Stimulated activated naive CD4-positive, alpha-beta T cell (primary cell): ENCODE data around the gene AKT2.

Experiments
- DNase-seq, 6 experiments: peaks; one replicate each; lab custom pipeline; 2025; lab: John Stamatoyannopoulos, UW

AKT2 gene

DNA sequence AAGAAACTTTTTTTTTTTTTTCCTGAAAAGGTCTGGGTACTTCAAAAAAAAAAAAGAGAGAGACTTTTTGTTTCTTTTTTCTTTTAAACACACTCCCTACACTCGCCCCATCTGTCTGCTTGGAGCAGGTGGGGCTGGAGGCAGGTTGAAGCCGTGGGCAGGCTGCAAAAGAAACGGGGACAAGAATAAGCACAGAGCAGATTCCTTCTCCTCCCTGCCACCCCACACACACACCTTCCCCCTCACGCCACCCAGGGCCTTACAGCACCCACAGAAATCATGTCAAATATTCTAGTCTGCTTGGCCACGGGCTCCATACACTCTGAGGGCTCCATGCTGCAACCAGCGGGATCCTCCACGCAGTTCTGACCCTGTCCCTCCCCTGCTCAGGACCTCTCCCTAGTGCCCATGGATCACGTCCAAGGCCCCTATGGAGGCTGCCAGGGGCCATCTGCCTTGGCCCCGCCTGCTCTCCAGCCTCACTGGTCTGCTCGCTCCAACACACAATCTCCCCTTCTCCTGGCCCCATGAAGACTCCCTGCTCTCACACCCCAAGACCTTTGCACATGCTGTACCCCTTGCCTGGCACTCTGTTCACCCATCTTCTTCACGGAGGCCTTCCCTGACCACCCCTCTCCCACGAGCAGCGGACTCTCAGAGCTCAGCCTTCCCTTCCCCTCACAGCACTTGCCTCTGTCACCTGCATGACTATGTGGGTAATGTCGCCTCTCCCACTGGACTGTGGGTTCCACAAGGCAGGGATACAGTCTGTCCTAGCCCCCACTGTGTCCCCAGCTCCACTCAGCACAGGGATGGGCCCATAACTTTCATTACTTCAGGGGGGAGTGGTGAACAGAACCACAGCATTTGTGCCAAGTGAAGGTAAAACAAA lies 11.4 kb downstream of the AKT2 start:
- DNase-seq, result no peak

GRCh38 chr19:40272261-40272660 lies 12.9 kb downstream of the AKT2 start:
- DNase-seq, result no peak

DNA sequence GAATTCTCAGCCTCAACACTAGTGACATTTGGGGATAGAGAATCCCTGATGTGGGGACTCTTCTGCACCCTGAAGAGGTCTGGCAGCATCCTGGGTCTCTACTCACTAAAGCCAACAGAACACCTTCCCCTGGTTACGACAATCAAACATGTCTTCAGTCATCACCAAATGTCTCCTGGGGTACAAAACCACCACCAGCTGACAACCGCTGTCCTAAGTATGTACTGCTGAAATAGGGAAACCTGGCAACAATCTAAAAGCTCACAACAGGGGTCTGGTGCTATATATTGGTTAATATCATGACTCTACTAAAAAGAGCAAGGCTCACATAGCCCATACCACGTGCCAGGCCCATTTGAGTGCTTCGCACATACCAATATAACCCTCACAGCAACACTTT lies 13.4 kb downstream of the AKT2 start:
- DNase-seq, result no peak

DNA sequence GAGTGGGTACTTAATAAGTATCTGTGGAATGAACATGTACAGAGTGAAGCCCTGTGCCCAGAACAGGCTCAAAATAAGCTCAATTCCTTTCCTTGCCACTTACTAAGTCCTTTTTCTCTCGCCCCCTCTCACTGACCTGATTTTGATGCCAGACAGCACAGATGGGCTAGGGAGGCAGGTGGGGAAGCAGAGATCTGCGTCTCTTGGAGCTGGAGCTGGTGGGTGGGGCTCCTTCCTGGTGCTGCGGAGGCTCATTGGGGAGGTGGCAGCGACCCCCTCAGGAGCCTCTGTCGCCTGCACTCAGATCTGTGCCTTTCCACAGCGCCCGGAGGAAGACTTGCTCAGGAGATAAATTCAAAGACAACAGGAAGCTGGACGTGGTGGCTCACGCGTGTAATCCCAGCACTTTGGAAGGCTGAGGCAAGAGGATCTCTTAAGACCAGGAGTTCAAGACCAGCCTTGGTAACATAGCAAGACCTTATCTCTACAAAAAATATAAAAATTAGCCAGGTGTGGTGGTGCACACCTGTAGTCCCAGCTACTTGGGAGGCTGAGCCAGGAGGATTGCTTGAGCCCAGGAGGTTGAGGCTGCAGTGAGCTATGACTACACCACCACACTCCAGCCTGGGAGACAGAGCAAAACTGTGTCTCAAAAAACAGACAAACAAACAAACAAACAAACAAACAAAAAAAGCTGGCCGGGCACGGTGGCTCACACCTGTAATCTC lies 14.6 kb downstream of the AKT2 start:
- DNase-seq, result no peak

DNA sequence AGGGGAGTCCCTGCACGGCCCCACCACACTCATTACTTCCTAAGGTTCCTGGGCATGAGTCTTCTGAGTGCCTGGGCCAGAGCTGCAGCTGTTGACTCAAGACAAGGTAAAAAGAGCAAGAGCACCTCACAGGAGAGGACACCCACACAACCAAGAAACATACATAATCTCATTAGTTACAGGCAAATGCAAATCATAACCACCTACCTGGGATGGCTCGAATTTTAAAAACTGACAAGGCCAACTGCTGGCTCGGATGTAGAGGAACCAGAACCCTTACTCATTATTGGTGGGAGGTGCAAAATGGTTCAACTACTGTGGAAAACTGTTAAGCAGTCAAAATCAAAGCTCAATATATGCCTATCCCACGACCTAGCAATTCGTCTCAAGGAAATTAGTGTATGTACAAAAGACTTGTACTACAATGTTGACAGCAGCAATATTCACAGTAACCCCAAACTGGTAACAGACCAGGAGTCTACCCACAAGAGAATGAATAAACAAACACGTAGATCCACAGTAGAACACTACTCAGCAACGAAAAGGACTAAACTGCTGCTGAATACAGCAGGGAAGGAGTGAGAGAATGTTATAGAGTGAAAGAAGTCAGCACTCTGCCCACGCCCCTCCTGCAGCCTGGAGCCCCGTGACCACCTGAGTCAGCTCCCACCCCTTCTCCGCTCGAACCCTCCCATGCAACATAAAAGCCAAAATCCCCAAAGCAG lies 15.8 kb downstream of the AKT2 start:
- no peak for DNase-seq

DNA sequence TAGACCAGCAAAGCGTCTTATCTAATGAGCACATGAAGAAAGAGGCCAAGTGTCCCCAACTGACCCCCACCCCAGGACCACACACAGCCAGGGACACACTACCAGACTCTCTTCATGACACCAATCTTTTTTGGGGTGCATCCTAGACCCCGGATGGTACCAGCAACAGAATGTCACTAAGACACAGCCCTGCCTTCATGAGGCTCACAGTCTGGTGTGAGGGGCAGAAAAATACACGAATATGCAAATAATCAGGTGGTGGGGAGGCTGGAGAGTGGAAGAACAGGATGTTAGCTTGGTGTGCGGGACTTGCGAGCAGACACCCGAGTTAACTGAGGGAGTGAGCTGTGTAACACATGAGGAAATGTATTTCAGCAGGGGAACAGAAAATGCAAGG lies 17.5 kb downstream of the AKT2 start:
- DNase-seq, result no peak

DNA sequence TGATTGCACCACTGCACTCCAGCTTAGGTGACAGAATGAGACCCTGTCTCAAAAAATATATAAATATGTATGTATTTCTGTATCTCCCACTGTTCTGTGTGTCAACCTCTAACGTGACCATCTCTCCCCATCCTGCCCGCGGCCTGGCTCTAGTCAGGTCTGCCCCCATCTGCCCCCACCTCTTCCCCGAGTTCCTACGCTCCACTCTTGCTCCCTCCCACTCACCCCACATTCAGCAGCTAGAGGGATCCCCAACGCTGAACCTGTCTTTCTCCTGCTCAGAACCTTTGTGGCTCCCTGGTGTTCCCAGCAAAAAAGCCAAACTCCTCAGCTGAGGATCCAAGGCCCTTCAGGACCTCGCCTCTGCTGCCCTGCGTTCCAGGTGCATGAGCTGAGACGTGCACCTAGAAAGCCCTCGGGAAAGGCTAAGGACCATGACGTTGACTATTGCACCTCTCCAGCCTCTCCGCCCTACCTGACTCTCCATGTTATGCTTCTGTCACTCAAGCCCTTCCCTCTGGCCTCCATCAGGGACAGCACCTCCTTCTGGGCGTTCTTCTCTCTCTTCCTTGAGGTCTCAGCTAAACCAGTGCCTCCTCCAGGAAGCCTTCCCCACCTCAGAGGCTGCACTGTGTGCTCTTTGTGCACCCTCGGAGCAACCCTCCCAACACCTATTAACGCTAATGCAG lies 18.1 kb downstream of the AKT2 start:
- no peak for DNase-seq

DNA sequence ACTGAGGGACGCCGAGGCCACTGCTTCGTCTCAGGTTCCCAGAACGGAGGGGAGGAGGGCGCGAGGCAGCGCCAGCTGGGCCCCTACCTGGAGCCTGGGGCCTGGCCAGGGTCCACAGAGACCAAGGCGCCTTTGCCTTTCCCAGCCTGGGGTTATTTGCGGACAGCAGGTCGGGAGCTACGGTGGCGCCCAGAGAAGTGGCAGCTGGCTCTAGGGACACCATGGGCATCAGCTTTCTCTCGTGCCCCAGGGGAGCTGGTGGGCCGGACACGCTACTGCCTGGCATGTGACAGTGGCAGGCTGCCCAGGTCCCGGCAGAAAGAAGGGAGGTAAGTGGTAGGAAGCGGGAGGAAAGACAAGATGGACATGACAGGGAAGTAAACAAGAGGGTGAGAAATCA lies 19.0 kb downstream of the AKT2 start:
- DNase-seq, result no peak

DNA sequence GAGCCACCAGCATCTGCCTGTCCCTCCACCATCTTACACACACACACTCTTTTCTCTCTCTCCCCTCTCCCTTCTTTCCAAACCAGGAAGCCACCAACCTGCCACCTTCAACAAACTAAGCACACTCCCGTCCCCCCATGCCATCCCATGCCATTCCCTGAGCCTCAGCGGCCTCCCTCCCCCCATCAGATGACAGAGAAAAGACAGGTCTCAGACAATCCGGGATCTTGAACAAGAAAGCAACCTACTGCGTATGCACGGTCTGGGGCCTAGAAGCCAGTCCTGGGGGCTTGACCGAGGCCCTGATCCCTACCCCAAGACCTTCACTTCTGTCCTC lies 19.4 kb downstream of the AKT2 start:
- no peak for DNase-seq

GRCh38 chr19:40265055-40265762 lies 19.9 kb downstream of the AKT2 start:
- no peak for DNase-seq

DNA sequence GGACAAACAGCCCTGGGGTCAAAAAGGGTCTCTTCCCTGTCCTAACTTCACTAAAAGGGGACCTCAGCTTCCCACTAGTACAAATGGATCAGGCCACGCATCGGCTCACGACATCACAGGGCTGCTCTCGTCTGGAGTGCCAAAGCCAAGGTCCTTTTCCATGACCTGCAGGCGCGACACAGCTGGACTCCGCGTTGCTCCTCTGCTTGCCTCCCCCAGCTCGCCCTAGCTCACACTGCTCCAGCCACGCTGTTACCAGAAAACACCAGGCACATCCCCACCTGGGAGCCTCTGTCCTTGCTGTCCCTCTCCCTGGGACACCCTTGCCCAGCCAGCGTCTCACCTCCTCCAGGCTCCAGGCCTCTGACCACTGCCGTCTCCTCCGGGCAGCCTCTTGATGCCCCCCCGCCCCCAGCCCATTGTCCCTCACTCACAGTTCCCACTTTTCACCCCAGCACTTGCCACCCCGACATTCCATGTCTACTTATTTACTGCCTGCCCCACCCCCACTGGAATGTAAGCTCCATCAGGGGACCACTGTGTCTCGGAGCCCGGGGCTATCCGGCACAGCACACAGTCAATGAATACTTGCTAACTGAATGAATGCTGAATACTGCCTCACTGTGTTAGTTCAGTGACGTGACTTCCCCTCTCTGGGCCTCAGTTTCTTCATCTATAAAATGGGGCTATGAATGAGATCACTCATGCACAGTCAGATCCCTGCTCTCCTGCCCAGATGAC lies 20.7 kb downstream of the AKT2 start:
- DNase-seq, result no peak

DNA sequence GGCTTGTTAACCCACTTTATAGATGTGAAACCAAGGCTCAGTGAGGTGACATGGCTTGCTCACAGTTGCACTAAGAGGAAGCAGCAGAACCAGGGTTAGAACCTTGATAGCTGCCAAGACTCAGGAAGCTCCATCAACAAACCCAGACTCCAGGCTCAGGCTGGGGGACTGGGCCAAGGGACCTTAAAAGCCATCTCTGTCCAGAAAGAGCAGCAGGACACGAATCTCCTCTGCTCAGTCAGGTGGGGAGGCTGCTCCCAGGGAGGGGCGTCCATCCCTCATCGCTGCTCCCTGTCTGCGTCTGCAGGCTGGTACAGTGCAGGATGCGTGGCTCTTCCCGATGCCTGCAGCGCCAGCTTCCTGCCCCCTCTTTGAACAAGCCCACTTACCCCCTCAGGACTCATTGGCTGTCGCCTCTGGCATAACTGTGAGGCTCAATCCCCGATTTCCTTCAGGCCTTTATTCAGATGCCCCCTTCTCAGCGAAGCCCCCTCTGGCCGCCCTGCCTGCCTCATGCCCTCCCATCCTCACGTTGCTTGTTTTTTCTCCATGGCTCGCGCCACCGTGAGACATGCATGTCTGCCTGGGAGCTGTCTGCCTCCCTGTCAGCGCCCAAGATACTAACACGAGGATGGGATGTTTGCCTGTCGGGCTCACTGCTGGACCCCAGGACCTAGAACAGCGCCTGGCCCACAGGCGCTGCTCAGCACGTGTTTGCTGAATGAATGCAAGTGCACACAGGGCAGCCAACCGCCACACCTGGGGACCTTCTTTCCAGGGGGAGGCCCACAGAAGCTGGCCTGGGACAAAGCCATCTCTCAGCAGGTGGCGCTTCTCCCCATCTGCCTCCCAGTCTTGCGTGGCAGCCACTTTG lies 21.5 kb downstream of the AKT2 start:
- no peak for DNase-seq

- DNase-seq, result no peak
These were observed 22.7 kb downstream of the AKT2 start for GRCh38 chr19:40262422-40262821.

DNA sequence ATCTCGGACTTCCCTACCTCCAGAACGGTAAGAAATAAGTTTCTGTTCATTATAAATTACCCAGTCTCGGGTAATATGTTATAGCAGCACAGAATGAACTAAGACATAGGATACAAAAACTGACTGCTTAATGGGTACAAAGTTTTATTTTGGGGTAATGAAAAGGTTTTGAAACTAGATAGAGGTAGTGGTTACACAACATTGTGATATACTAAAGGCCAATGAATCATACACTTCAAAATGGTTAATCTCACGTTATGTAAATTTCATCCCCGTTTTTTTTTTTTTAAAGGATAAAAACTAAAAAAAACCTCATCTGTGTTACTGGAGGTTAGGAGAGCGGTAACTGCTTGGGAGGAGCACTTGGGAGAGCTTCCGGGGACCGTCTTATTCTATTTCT lies 23.5 kb downstream of the AKT2 start:
- DNase-seq, result no peak

GRCh38 chr19:40257096-40257517 lies 28.0 kb downstream of the AKT2 start:
- DNase-seq, result no peak

- DNase-seq, result no peak
These were observed 28.6 kb downstream of the AKT2 start for GRCh38 chr19:40256512-40256911.

DNA sequence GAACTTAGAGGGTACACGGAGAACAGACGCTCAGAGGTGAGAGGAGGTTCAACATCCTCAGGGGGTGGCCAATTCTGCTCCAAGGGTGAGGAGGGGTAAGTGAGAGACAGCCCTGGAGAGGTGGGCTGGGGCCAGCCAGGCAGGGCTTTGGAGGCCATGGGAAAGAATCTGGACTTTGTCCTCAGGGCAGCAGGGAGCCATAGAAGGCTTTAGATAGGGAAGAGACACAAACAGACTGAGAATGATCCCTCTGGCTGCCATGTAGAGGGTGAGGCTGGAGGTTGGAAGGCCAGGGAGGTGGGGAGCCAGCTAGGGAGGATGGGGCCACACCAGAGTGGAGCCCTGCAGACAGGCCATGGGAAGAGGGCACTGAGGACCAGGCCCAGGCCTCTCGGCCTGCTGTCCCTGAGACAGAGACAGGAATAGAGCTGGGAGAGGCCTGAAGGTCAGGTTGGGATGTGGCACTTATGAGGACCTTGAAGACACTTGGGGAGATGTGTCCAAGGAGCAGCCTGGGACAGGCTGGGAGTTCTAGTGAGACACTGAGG lies 29.5 kb downstream of the AKT2 start:
- no peak for DNase-seq

- DNase-seq, result no peak
These were observed 30.3 kb downstream of the AKT2 start for GRCh38 chr19:40254714-40255418.

DNA sequence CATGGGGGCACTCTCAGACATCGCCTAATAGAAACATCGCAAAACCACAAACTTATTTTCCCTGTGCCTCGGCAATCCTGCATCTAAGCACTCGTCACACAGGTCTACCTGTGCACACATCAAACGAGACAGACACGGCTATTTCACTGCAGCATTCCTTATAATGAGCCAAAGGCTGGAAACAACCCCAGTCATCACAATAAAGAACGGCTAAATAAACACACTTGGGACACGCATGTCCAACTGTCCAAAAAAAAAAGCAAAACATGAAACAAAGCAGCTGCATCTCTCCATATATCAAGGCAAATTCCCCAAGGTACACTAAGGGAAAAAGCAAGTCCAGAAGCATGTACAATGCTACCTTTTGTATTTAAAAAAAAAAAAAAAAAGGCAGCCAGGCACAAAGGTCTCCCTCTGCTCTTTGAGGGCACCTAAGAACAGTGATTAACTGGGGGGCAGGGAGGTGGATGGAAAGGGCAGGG lies 31.5 kb downstream of the AKT2 start:
- DNase-seq, result no peak
